K562 (cell line): ENCODE data around the gene VSX2. TPM values are rescaled to one million over a fixed set of nuclear protein-coding genes. Genes with fewer than 3 reads are reported as not detected.

Source experiments
- ATAC-seq: fragments of 200-7000 bp; cut with Tn5 transposase; 3 replicates; pipeline ENCODE4 v1.9.1; 2020; ENCODE audit warnings: moderate library complexity
- BruUV-seq: library from RNA; stranded (reverse); fragments of 400-500 nt; replicated peaks from 2 replicates; lab custom pipeline; 2021; lab: Mats Ljungman, UMichigan
- CTCF ChIA-PET: fragments of 300-600 bp; formaldehyde crosslinking; extraction: SDS; loops from one replicate; lab custom pipeline; 2021; ENCODE audit warnings: low intra/inter-chr PET ratio; lab: Yijun Ruan, JAX
- POLR2A ChIA-PET: fragments of 300-600, 350-650 bp; sonication (Branson Sonifier 250); formaldehyde crosslinking; extraction: SDS; loops from one replicate; lab custom pipeline; 2021; ENCODE audit warnings: antibody characterized with exemption, inconsistent platforms; lab: Yijun Ruan, JAX
- DNase-seq, 4 experiments: peaks; one replicate each; pipeline versions ENCODE4 v3.0.0 to v3.0.0-alpha.2; 2011 to 2018; ENCODE audit warnings: low spot score in 3 of 4, mixed read lengths in 3 of 4; ENCODE audit errors: extremely low read depth in 1 of 4
- FAIRE-seq: peaks from 2 replicates; lab custom pipeline; 2011; peaks lifted over from hg19 to GRCh38; lab: Jason Lieb, UNC
- H2AFZ ChIP-seq: 2 replicates; pipeline ENCODE4 v1.6.0; 2011; ENCODE audit warnings: low read depth, low read length, control low read depth, inconsistent platforms
- H3K27ac ChIP-seq: fragments of 200-600 bp; 3 replicates; pipeline ENCODE4 v1.8.0; 2011; ENCODE audit warnings: low read depth, mild to moderate bottlenecking, control low read depth, inconsistent platforms, low read length, moderate library complexity, mixed read lengths; ENCODE audit errors: extremely low read depth
- H3K27me3 ChIP-seq, 2 experiments: fragments of 300-600 bp in 1 of 2; 2 replicates in 1 of 2; 3 replicates in 1 of 2; pipeline versions ENCODE4 v1.6.0 to v1.8.0; 2011; ENCODE audit warnings: inconsistent platforms in 2 of 2, low read length in 2 of 2, mild to moderate bottlenecking in 1 of 2, mixed read lengths in 1 of 2, moderate library complexity in 1 of 2; ENCODE audit not compliant: control insufficient read depth in 2 of 2, insufficient read depth in 2 of 2
- H3K36me3 ChIP-seq: fragments of 300-600 bp; 3 replicates; pipeline ENCODE4 v1.8.0; 2011; ENCODE audit warnings: mild to moderate bottlenecking, low read length, inconsistent platforms; ENCODE audit not compliant: control insufficient read depth, insufficient read depth
- H3K4me1 ChIP-seq, 2 experiments: fragments of 200-600 bp in 1 of 2; replicated peaks in 1 of 2; 2 replicates in 1 of 2; 3 replicates in 1 of 2; pipeline versions ENCODE4 v1.5.1 to v1.8.0; 2011; ENCODE audit warnings: inconsistent platforms in 2 of 2, low read length in 2 of 2, mild to moderate bottlenecking in 1 of 2, mixed read lengths in 1 of 2, moderate library complexity in 1 of 2; ENCODE audit not compliant: control insufficient read depth in 2 of 2, insufficient read depth in 2 of 2
- H3K4me2 ChIP-seq: 2 replicates; pipeline ENCODE4 v1.6.1; 2011; ENCODE audit warnings: low read length, control low read depth, inconsistent platforms, mixed read lengths; ENCODE audit not compliant: insufficient read depth
- H3K4me3 ChIP-seq: fragments of 200-600 bp; sonication (generic), shearing (Covaris generic); 2 replicates; pipeline ENCODE4 v1.5.1; 2016; ENCODE audit warnings: control low read depth, inconsistent platforms
- H3K79me2 ChIP-seq: fragments of 200-600 bp; 3 replicates; pipeline ENCODE4 v1.8.0; 2011; ENCODE audit warnings: low read length, inconsistent platforms; ENCODE audit not compliant: control insufficient read depth, insufficient read depth
- H3K9ac ChIP-seq, 2 experiments: 2 replicates each; pipeline versions ENCODE4 v1.6.0 to v1.6.1; 2011; ENCODE audit warnings: low read depth in 2 of 2, low read length in 2 of 2, control low read depth in 1 of 2, inconsistent platforms in 1 of 2, mild to moderate bottlenecking in 1 of 2, mixed read lengths in 1 of 2; ENCODE audit not compliant: insufficient read depth in 1 of 2
- H3K9me1 ChIP-seq: one replicate; pipeline ENCODE4 v1.6.0; 2011; ENCODE audit warnings: inconsistent platforms, mild to moderate bottlenecking, low read length, moderate library complexity; ENCODE audit not compliant: control insufficient read depth, insufficient read depth
- H3K9me3 ChIP-seq: replicated peaks from 2 replicates; pipeline ENCODE4 v1.5.1; 2011; ENCODE audit warnings: low read depth, low read length, inconsistent platforms; ENCODE audit not compliant: control insufficient read depth, insufficient read depth
- H4K20me1 ChIP-seq: replicated peaks from 2 replicates; pipeline ENCODE4 v1.6.1; 2011; ENCODE audit warnings: low read length, inconsistent platforms, mixed read lengths; ENCODE audit not compliant: control insufficient read depth, insufficient read depth
- ATF7 ChIP-seq: fragments of 450-650 bp; IDR thresholded peaks from 2 replicates; pipeline ENCODE4 v1.7.1; 2014; ENCODE audit warnings: mild to moderate bottlenecking, moderate library complexity
- EP300 ChIP-seq: IDR thresholded peaks from 2 replicates; pipeline ENCODE4 v1.6.1; 2012; ENCODE audit warnings: low read length, improper control_type of control experiment
- JUND ChIP-seq, 2 experiments: IDR thresholded peaks; 2 replicates in 1 of 2; 3 replicates in 1 of 2; pipeline ENCODE4 v1.6.1; 2011; ENCODE audit warnings: borderline replicate concordance in 2 of 2, low read depth in 2 of 2, low read length in 2 of 2, improper control_type of control experiment in 1 of 2, missing biosample characterization in 1 of 2, missing genetic modification characterization in 1 of 2, missing genetic modification reagents in 1 of 2
- RBM39 ChIP-seq: fragments of 200-400 bp; formaldehyde crosslinking; optimal IDR thresholded peaks from 2 replicates; pipeline ENCODE3; 2018; ENCODE audit warnings: low read depth, low read length
- ZNF408 ChIP-seq: fragments of 250-450 bp; sonication (Bioruptor Pico); IDR thresholded peaks from 2 replicates; pipeline ENCODE4 v1.4.0; 2020; ENCODE audit warnings: low read depth, mild to moderate bottlenecking, moderate library complexity
- ZNF609 ChIP-seq: sonication (generic); formaldehyde crosslinking; IDR thresholded peaks from 2 replicates; pipeline ENCODE4 v1.8.1; 2023; ENCODE audit warnings: missing genetic modification reagents, mild to moderate bottlenecking, borderline replicate concordance
- WGBS: fragments of 100-300 bp; shearing (Covaris generic); methylation state at CpG from one replicate; pipeline ENCODE4 v1.1.6; 2016; ENCODE audit warnings: low coverage, mixed read lengths; ENCODE audit not compliant: insufficient coverage; ENCODE audit errors: missing lambda C conversion rate; 5-methylcytosine and 5-hydroxymethylcytosine counted together
- in situ Hi-C: fragments of 300-500 bp; cut with MboI; formaldehyde crosslinking; loops from 4 replicates; pipeline ENCODE4 v1.15.0; 2018; ENCODE audit warnings: inconsistent platforms, mixed read lengths
- intact Hi-C: fragments of 100-400 bp; cut with micrococcal nuclease; formaldehyde crosslinking; loops from 2 replicates; pipeline ENCODE4 v1.14.2; 2022
- polyA plus RNA-seq, 8 experiments: library from polyadenylated mRNA; depleted of rRNA in 4 of 8; stranded (reverse) in 5 of 8; unstranded in 3 of 8; fragments of >200 nt; fragmentation: Nextera tagmentation in 2 of 8; fragmentation: Illumina TruSeq in 1 of 8; extraction: Ambion mirVana in 2 of 8; extraction: Trizol in 1 of 8; gene quantifications; 2 replicates each; pipeline versions ENCODE4 v1.2.1 to v1.2.3, GENCODE V29; 2011 to 2014; ENCODE audit warnings: inconsistent platforms in 1 of 8, missing spikeins in 1 of 8
- total RNA-seq, 7 experiments: library from RNA; depleted of rRNA in 6 of 7; stranded (reverse); fragments of >200 nt in 6 of 7; fragmentation: Illumina TruSeq in 2 of 7; extraction: Trizol in 2 of 7; gene quantifications; 2 replicates each; pipeline versions ENCODE4 v1.2.1 to v1.2.3, GENCODE V29; 2011 to 2021; ENCODE audit warnings: low replicate concordance in 1 of 7

VSX2 gene
- total and polyA plus RNA-seq, 9 of the 15 experiments (the other 6 are each of a cell fraction or from before 2014, with no cell fraction given) = 0.04 TPM; not detected in 8

- H3K27ac ChIP-seq = no peak overlapping the region
- no peaks in the 10 kb centered on the region for H3K9me3 ChIP-seq
- DNase-seq = no peak
- in situ Hi-C loops = no loop called here
- ATAC-seq = no peak
- no peaks in the 10 kb centered on the region for H3K79me2 ChIP-seq
- peaks cover 4 to 48% of the 10 kb centered on the region in 2 experiments; a peak in 3 of 5 replicates for H3K27me3 ChIP-seq
- no peaks in the 10 kb centered on the region for H3K9me1 ChIP-seq
- intact Hi-C loops = no loop called here
- no peak for FAIRE-seq
- peaks cover 0 to 10% of the 10 kb centered on the region in 2 experiments; a peak in 3 of 5 replicates for H3K4me1 ChIP-seq
- ChIA-PET CTCF (no interaction called here), POLR2A (interaction anchor here (0.7 to 1.2 kb wide), 3 partner anchors 8 to 129 kb away, joined by 3 to 4 read pairs (median 3); no protein-coding TSS in a partner anchor)
- no peaks in the 10 kb centered on the region for H3K36me3 ChIP-seq
- no peak overlapping the region for H2AFZ ChIP-seq
- H4K20me1 ChIP-seq = peaks cover 6% of the 10 kb centered on the region
- TF ChIP-seq ZNF609 (CRISPR knock-in tag) = no peak
- TF ChIP-seq ATF7 = no peak
- no peak for TF ChIP-seq ZNF408 (CRISPR knock-in tag)
- no peak for TF ChIP-seq EP300
- no peak for TF ChIP-seq RBM39
- no peak for TF ChIP-seq JUND (IDR thresholded peaks at IDR 0.05; ENCODE audit: borderline replicate concordance, low read depth, low read length)
- TF ChIP-seq JUND (tag; IDR thresholded peaks at IDR 0.05; ENCODE audit: borderline replicate concordance, low read depth, low read length) = no peak
- WGBS = 7% methylated on average over 6 of the region's 6 CpGs
- no peak overlapping the region for H3K4me2 ChIP-seq
- no peak overlapping the region for H3K4me3 ChIP-seq
- H3K9ac ChIP-seq = no peak overlapping the region
- BruUV-seq = no TSS peak
These were observed 18.3 kb upstream of the VSX2 start for GRCh38 chr14:74220991-74221390.
